WTC11 (cell line): ENCODE data around the gene U2SURP. TPM values are rescaled to one million over a fixed set of nuclear protein-coding genes. Genes with fewer than 3 reads are reported as not detected.

Experiments used
- ATAC-seq: fragments of 200-7000 bp; cut with Tn5 transposase; 2 replicates; pipeline ENCODE4 v1.10.0; 2021; ENCODE audit warnings: mild to moderate bottlenecking, moderate library complexity
- CTCF ChIA-PET: fragments of 300-600 bp; sonication (Branson Sonifier 250); formaldehyde crosslinking; loops from one replicate; lab custom pipeline; 2021; ENCODE audit warnings: antibody characterized with exemption; lab: Charles Lee
- POLR2A ChIA-PET: fragments of 350-600 bp; sonication (Branson Sonifier 250); formaldehyde crosslinking; loops from one replicate; lab custom pipeline; 2021; ENCODE audit warnings: antibody characterized with exemption; lab: Charles Lee
- DNase-seq: peaks from one replicate; pipeline ENCODE4 v3.0.0; 2021; ENCODE audit warnings: low spot score
- H3K27ac Mint-ChIP-seq: 2 replicates; pipeline ENCODE4 v1.8.0; 2021; ENCODE audit warnings: mixed read lengths
- H3K27me3 Mint-ChIP-seq: 2 replicates; pipeline ENCODE4 v1.8.0; 2021; ENCODE audit warnings: low read depth, mild to moderate bottlenecking, moderate library complexity, mixed read lengths
- H3K36me3 Mint-ChIP-seq: 2 replicates; pipeline ENCODE4 v1.8.0; 2021; ENCODE audit warnings: mixed read lengths
- H3K4me1 Mint-ChIP-seq: 2 replicates; pipeline ENCODE4 v1.8.0; 2022; ENCODE audit warnings: mixed read lengths
- H3K4me3 Mint-ChIP-seq: 2 replicates; pipeline ENCODE4 v1.8.0; 2021; ENCODE audit warnings: mild to moderate bottlenecking, moderate library complexity, mixed read lengths
- H3K9me3 Mint-ChIP-seq: 2 replicates; pipeline ENCODE4 v1.8.0; 2021; ENCODE audit warnings: mixed read lengths
- ATF1 ChIP-seq: sonication (generic); formaldehyde crosslinking; IDR thresholded peaks from 2 replicates; pipeline ENCODE4 v1.8.1; 2023; ENCODE audit warnings: mild to moderate bottlenecking, moderate library complexity, missing genetic modification reagents
- ATF6 ChIP-seq: sonication (generic); formaldehyde crosslinking; IDR thresholded peaks from 2 replicates; pipeline ENCODE4 v1.8.1; 2023; ENCODE audit warnings: mild to moderate bottlenecking, missing genetic modification reagents
- CREM ChIP-seq: sonication (generic); formaldehyde crosslinking; IDR thresholded peaks from 2 replicates; pipeline ENCODE4 v1.8.1; 2022; ENCODE audit warnings: mild to moderate bottlenecking, missing genetic modification reagents, moderate library complexity
- EMX1 ChIP-seq: fragments of 250-450 bp; sonication (Bioruptor Pico); IDR thresholded peaks from 2 replicates; pipeline ENCODE4 v1.8.0; 2021; ENCODE audit warnings: mild to moderate bottlenecking
- GRHL2 ChIP-seq: fragments of 250-450 bp; sonication (Bioruptor Pico); IDR thresholded peaks from 2 replicates; pipeline ENCODE4 v1.8.0; 2022; ENCODE audit warnings: mild to moderate bottlenecking, moderate library complexity; ENCODE audit not compliant: insufficient replicate concordance, severe bottlenecking
- MAX ChIP-seq: sonication (generic); formaldehyde crosslinking; IDR thresholded peaks from 2 replicates; pipeline ENCODE4 v1.8.0; 2022; ENCODE audit warnings: mild to moderate bottlenecking, missing genetic modification reagents
- MYBL2 ChIP-seq: sonication (generic); formaldehyde crosslinking; IDR thresholded peaks from 2 replicates; pipeline ENCODE4 v1.8.1; 2023; ENCODE audit warnings: mild to moderate bottlenecking, moderate library complexity, missing genetic modification reagents
- NFE2L1 ChIP-seq: sonication (generic); formaldehyde crosslinking; IDR thresholded peaks from 2 replicates; pipeline ENCODE4 v1.8.1; 2023; ENCODE audit warnings: missing genetic modification reagents
- OVOL2 ChIP-seq: fragments of 250-450 bp; sonication (Bioruptor Pico); IDR thresholded peaks from 2 replicates; pipeline ENCODE4 v1.9.0; 2021; ENCODE audit warnings: mild to moderate bottlenecking, borderline replicate concordance
- PRRX2 ChIP-seq: fragments of 250-450 bp; sonication (Bioruptor Pico); IDR thresholded peaks from 2 replicates; pipeline ENCODE4 v1.8.0; 2021; ENCODE audit warnings: mild to moderate bottlenecking
- TEAD1 ChIP-seq: sonication (generic); formaldehyde crosslinking; IDR thresholded peaks from 2 replicates; pipeline ENCODE4 v1.8.0; 2022; ENCODE audit warnings: mild to moderate bottlenecking, missing genetic modification reagents
- ZBTB21 ChIP-seq: sonication (generic); formaldehyde crosslinking; IDR thresholded peaks from 2 replicates; pipeline ENCODE4 v1.8.1; 2023; ENCODE audit warnings: mild to moderate bottlenecking, missing genetic modification reagents, borderline replicate concordance
- ZNF121 ChIP-seq: sonication (generic); formaldehyde crosslinking; IDR thresholded peaks from 2 replicates; pipeline ENCODE4 v1.8.0; 2023; ENCODE audit warnings: missing genetic modification reagents
- ZNF232 ChIP-seq: sonication (generic); formaldehyde crosslinking; IDR thresholded peaks from 2 replicates; pipeline ENCODE4 v1.8.0; 2022; ENCODE audit warnings: mild to moderate bottlenecking, missing genetic modification reagents
- total RNA-seq: library from RNA; stranded (reverse); gene quantifications from 3 replicates; pipeline ENCODE4 v1.2.3, GENCODE V29; 2021
- TF ChIP-seq, protein P1 (sequence below): sonication (generic); formaldehyde crosslinking; IDR thresholded peaks from 2 replicates; pipeline ENCODE4 v1.8.1; 2023; ENCODE audit warnings: mild to moderate bottlenecking, missing genetic modification reagents, borderline replicate concordance
- TF ChIP-seq, protein P2 (sequence below): sonication (generic); formaldehyde crosslinking; IDR thresholded peaks from 2 replicates; pipeline ENCODE4 v1.8.1; 2023; ENCODE audit warnings: mild to moderate bottlenecking, missing genetic modification reagents, moderate library complexity

U2SURP gene
- total RNA-seq, 1 experiment from 2014 or later, result 133 TPM

DNA sequence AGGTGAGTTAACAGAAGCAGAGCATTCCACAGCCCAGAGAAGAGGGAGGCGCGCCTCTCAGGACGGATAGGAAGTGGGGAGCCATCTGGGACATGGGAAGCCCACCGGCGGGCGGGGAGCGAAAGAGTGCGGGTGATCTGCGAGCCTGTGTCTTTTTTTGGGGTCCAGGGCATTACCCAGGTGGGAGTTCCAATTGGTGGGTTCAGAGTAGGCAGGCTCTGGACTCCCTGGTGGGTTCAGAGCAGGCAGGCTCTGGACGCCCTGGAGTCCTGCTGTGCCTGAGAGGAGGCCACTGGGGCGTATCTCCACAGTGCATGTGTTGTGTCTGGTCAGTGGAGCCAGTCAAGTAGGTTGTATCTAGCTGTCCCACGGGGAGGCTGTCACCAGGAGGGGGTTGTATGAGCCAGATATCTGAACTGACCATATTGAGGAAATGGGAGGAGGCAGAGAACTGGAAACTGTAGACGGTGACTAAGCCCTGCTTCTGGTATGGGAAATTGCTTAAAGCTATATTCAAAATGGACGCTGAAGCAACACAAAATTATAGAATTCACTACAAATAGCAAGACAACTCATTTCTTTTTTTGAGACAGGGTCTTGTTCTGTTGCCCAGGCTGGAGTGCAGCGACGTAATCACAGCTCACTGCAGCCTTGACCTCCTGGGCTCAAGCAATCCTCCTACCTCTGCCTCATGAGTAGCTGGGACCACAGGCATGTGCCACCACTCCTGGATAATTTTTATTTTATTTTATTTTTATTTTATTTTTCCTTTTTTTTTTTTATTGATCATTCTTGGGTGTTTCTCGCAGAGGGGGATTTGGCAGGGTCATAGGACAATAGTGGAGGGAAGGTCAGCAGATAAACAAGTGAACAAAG is 83.7 kb downstream of the U2SURP start (continued):
- TF ChIP-seq, protein P1, sequence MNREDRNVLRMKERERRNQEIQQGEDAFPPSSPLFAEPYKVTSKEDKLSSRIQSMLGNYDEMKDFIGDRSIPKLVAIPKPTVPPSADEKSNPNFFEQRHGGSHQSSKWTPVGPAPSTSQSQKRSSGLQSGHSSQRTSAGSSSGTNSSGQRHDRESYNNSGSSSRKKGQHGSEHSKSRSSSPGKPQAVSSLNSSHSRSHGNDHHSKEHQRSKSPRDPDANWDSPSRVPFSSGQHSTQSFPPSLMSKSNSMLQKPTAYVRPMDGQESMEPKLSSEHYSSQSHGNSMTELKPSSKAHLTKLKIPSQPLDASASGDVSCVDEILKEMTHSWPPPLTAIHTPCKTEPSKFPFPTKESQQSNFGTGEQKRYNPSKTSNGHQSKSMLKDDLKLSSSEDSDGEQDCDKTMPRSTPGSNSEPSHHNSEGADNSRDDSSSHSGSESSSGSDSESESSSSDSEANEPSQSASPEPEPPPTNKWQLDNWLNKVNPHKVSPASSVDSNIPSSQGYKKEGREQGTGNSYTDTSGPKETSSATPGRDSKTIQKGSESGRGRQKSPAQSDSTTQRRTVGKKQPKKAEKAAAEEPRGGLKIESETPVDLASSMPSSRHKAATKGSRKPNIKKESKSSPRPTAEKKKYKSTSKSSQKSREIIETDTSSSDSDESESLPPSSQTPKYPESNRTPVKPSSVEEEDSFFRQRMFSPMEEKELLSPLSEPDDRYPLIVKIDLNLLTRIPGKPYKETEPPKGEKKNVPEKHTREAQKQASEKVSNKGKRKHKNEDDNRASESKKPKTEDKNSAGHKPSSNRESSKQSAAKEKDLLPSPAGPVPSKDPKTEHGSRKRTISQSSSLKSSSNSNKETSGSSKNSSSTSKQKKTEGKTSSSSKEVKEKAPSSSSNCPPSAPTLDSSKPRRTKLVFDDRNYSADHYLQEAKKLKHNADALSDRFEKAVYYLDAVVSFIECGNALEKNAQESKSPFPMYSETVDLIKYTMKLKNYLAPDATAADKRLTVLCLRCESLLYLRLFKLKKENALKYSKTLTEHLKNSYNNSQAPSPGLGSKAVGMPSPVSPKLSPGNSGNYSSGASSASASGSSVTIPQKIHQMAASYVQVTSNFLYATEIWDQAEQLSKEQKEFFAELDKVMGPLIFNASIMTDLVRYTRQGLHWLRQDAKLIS (CRISPR knock-in tag), result no peak
- TF ChIP-seq EMX1 (CRISPR knock-in tag), result no peak
- no peak for TF ChIP-seq ATF1 (CRISPR knock-in tag)
- TF ChIP-seq, protein P2, sequence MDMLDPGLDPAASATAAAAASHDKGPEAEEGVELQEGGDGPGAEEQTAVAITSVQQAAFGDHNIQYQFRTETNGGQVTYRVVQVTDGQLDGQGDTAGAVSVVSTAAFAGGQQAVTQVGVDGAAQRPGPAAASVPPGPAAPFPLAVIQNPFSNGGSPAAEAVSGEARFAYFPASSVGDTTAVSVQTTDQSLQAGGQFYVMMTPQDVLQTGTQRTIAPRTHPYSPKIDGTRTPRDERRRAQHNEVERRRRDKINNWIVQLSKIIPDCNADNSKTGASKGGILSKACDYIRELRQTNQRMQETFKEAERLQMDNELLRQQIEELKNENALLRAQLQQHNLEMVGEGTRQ (CRISPR knock-in tag), result no peak
- TF ChIP-seq PRRX2 (CRISPR knock-in tag), result no peak
- no peak for TF ChIP-seq ZBTB21 (CRISPR knock-in tag)
- no peak for TF ChIP-seq OVOL2

DNA sequence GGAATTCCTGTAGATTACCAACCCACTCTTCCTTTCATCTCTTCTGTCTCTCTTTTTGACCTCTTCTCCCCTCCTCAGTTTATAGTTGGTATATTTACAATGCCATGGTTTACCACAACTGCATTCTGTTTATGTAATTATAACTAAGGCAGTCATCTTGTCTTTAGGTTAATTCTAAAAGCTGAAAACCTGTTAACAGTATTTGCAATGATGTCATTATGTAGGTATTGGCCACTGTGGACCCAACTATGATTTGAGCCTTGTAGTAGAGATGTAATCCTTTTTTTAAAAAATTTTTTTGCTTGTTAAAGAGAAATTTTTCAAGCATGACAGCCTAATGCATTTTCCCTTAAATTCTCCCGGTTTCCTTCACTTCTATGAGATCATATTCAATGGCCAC is 87.5 kb downstream of the U2SURP start:
- ChIA-PET POLR2A (no interaction called here), CTCF (no interaction called here)
- peaks cover 19% of the 10 kb centered on the region for H3K9me3 Mint-ChIP-seq
- H3K4me1 Mint-ChIP-seq, result no peaks in the 10 kb centered on the region
- peaks cover 2% of the 10 kb centered on the region; the same call in 1 of the 2 replicates for H3K27me3 Mint-ChIP-seq
- peaks cover 20% of the 10 kb centered on the region for H3K36me3 Mint-ChIP-seq
- DNase-seq, result no peak
- no peak overlapping the region for H3K27ac Mint-ChIP-seq
- TF ChIP-seq MYBL2, result no peak
- no peak for TF ChIP-seq GRHL2 (CRISPR knock-in tag)
- no peak for TF ChIP-seq ZNF232 (CRISPR knock-in tag)
- no peak overlapping the region for H3K4me3 Mint-ChIP-seq
- no peak for ATAC-seq

DNA sequence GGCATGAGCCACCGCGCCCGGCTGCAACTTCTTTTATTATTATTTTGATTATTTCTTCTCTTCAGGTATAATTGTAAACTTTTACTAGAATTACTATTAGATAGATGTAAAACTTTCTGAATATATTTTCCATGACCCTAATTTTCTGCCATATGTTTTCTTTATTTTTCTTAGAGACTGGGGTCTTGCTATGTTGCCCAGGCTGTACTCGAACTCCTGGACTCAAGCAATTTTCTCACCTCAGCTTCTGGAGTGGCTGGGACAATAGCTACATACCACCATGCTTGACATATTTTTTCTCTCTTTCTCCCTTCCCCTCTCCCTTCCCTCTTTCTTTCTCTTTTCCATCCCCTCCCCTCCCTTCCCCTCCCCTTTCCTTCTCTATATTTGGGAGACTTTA is 88.6 kb downstream of the U2SURP start:
- TF ChIP-seq ZNF121 (peak; percentile 9; the same call in 1 of the 2 replicates), MAX (CRISPR knock-in tag) (no peak), NFE2L1 (no peak), TEAD1 (CRISPR knock-in tag) (no peak), OVOL2 (no peak)
- ATAC-seq, result no peak
- Mint-ChIP-seq H3K9me3 (peaks cover 13% of the 10 kb centered on the region), H3K27me3 (peaks cover 2% of the 10 kb centered on the region; the same call in 1 of the 2 replicates), H3K27ac (no peak overlapping the region), H3K4me3 (no peak overlapping the region), H3K4me1 (no peaks in the 10 kb centered on the region), H3K36me3 (peaks cover 14% of the 10 kb centered on the region)
- CTCF ChIA-PET, result no interaction called here
- no peak for DNase-seq
- POLR2A ChIA-PET, result interaction anchor here (0.6 kb wide), 1 partner anchor 621 kb away, joined by 6 read pairs; no protein-coding TSS in a partner anchor

DNA sequence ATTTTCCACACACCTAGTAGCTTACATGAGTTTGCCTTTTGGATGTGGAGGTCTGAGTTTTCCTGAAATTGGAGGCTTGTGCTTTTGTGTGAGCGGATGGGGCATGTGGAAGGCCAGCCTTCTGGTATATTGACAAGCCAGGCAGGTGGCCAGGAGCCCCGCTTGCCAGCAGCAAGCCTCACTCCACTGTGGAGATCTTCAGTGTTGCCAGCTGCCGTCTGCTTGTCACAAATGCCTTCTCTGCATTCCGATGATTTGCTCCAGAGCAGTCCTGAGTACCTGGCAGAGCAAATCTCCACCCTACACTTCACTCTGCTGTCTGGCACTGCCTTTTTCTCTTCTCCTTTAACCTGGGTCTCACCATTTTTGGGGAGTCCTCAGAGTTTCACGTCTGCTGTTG is 89.1 kb downstream of the U2SURP start:
- Mint-ChIP-seq H3K27ac (no peak overlapping the region), H3K4me1 (no peaks in the 10 kb centered on the region), H3K9me3 (peaks cover 10% of the 10 kb centered on the region)

More for the DNA sequence above, 89.1 kb downstream of the U2SURP start:
- TF ChIP-seq ZBTB21 (CRISPR knock-in tag) (no peak), CREM (no peak), ATF6 (CRISPR knock-in tag) (no peak), GRHL2 (CRISPR knock-in tag) (no peak)
- H3K27me3 Mint-ChIP-seq, result peaks cover 2% of the 10 kb centered on the region; the same call in 1 of the 2 replicates
- peaks cover 10% of the 10 kb centered on the region for H3K36me3 Mint-ChIP-seq
- ChIA-PET CTCF (no interaction called here), POLR2A (interaction anchor here (0.6 kb wide), 1 partner anchor 621 kb away, joined by 6 read pairs; no protein-coding TSS in a partner anchor)
- no peak overlapping the region for H3K4me3 Mint-ChIP-seq
- peak; percentile 43 for ATAC-seq
- DNase-seq, result no peak
